ENCODE results near the gene GPR63. TPM values are rescaled to one million over a fixed set of nuclear protein-coding genes. Genes with fewer than 3 reads are reported as not detected.

The GPR63 gene
- total RNA-seq, 1 experiment from 2014 or later = 5.9 TPM

DNA sequence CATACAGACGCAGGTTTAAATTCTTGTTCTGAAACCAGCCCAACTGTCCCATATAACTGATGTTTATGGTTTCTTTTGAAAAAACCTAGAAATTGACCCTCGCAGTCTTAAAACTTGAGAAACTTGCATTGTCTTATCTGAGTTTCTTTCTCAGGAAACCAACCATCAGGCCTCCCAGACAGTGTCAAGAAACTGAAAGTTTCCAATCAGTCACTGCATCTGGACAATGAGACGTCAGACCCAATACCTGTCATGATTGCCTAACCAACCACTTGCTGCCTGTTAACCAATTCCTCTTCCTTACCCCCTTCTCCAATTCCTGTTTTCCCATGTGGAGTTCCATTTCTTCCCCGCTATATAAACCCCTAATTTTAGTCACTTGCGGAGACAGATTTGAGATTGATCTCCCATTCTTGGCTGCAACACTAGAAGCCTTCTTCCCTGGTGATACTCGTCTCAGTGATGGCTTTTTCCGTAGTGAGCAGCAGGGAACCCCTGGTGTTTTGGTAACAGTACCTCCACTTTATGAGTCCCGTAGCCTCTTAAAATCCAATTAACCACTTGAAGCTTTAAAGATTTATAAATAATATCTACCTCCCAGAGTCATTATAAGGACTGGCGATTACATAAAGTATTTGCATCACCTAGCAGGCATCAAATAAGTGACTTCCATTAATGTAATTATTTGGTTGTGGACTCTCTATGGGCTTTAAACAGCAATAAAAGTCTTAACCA, 49.3 kb downstream of the GPR63 start:
- TF ChIP-seq, protein P1, sequence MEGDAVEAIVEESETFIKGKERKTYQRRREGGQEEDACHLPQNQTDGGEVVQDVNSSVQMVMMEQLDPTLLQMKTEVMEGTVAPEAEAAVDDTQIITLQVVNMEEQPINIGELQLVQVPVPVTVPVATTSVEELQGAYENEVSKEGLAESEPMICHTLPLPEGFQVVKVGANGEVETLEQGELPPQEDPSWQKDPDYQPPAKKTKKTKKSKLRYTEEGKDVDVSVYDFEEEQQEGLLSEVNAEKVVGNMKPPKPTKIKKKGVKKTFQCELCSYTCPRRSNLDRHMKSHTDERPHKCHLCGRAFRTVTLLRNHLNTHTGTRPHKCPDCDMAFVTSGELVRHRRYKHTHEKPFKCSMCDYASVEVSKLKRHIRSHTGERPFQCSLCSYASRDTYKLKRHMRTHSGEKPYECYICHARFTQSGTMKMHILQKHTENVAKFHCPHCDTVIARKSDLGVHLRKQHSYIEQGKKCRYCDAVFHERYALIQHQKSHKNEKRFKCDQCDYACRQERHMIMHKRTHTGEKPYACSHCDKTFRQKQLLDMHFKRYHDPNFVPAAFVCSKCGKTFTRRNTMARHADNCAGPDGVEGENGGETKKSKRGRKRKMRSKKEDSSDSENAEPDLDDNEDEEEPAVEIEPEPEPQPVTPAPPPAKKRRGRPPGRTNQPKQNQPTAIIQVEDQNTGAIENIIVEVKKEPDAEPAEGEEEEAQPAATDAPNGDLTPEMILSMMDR (conservative IDR thresholded peaks at IDR 0.05) = no peak
- Histone ChIP-seq H4K8ac (replicated peaks; ENCODE audit: insufficient read length, low read depth, low read length) (no peak overlapping the region), H2AFZ (ENCODE audit: low read length) (no peak overlapping the region)

More for the DNA sequence above, 49.3 kb downstream of the GPR63 start:
- H2AK5ac ChIP-seq (ENCODE audit: insufficient read length, low read length) = no peak overlapping the region
- Mint-ChIP-seq H3K36me3 (ENCODE audit: insufficient read depth in 1 of 3, low read depth in 3 of 3) (peaks cover 0 to 3% (median 0%) of the 10 kb centered on the region in 3 experiments; a peak in 2 of 7 replicates), H3K4me3 (no peak overlapping the region), H3K4me1 (peaks cover 13 to 16% of the 10 kb centered on the region in 2 experiments), H3K9me3 (peaks cover 0 to 2% of the 10 kb centered on the region in 2 experiments; a peak in 1 of 5 replicates), H3K27ac (no peak overlapping the region), H3K27me3 (ENCODE audit: low read depth) (no peaks in the 10 kb centered on the region; the same call in 1 of the 2 replicates)
- no peak overlapping the region for H2BK120ac ChIP-seq (ENCODE audit: low read depth, low read length, poor library complexity, severe bottlenecking)
- H2BK20ac ChIP-seq (ENCODE audit: low read depth, low read length, poor library complexity, severe bottlenecking) = no peak overlapping the region
- no peak overlapping the region for H3K27ac ChIP-seq (ENCODE audit: insufficient read length, low read depth, low read length)
- DNase-seq = no peak
- no peak overlapping the region for H4K5ac ChIP-seq (ENCODE audit: insufficient read length, low read depth, low read length)
- no peak overlapping the region for H4K91ac ChIP-seq (ENCODE audit: insufficient read length, low read depth, low read length)
- no peaks in the 10 kb centered on the region for H3K9me3 ChIP-seq (ENCODE audit: control insufficient read depth, low read depth, low read length)
- H3K23ac ChIP-seq (ENCODE audit: insufficient read length, low read depth, low read length) = no peak overlapping the region
- no peak overlapping the region for H3K4me2 ChIP-seq (ENCODE audit: insufficient read depth, insufficient read length, low read length)
- no peaks in the 10 kb centered on the region for H3K79me2 ChIP-seq (ENCODE audit: insufficient read depth, low read length)
- no peak overlapping the region for H2BK12ac ChIP-seq (ENCODE audit: insufficient read length, low read depth, low read length)
- no peak overlapping the region for H3K4ac ChIP-seq (ENCODE audit: low read depth, low read length)
- H3K14ac ChIP-seq (ENCODE audit: insufficient read depth, low read length) = no peak overlapping the region
- H3K23me2 ChIP-seq (ENCODE audit: insufficient read length, low read depth, low read length, poor library complexity, severe bottlenecking) = no peaks in the 10 kb centered on the region
- H2BK15ac ChIP-seq (ENCODE audit: low read depth, low read length) = no peak overlapping the region
- no peaks in the 10 kb centered on the region for H4K20me1 ChIP-seq (ENCODE audit: control insufficient read depth, insufficient read depth, insufficient read length)
- WGBS (ENCODE audit: extremely low coverage, insufficient read length, low lambda C conversion rate) = no CpG with 5 or more reads among the region's 9 CpGs
- no peak overlapping the region for H3K18ac ChIP-seq (ENCODE audit: insufficient read length, low read depth, low read length)
- no peak overlapping the region for H2BK5ac ChIP-seq (ENCODE audit: insufficient read length, low read length)
- H3K9ac ChIP-seq (ENCODE audit: extremely low read depth, insufficient read length, low read length) = no peak overlapping the region
- no peak overlapping the region for H3K56ac ChIP-seq (ENCODE audit: insufficient read length, low read depth, low read length)
- no peaks in the 10 kb centered on the region for H3K27me3 ChIP-seq (ENCODE audit: insufficient read depth, low read length)
- no peaks in the 10 kb centered on the region; the same call in 1 of the 2 replicates for H3K4me1 ChIP-seq (ENCODE audit: insufficient read depth, low read length)
- H3T11ph ChIP-seq (ENCODE audit: low read length) = no peak overlapping the region
- no peaks in the 10 kb centered on the region for H3K79me1 ChIP-seq (ENCODE audit: insufficient read depth, low read depth, low read length, poor library complexity, severe bottlenecking)
